K562 (cell line): ENCODE measurements around the gene KMO. TPM values are rescaled to one million over a fixed set of nuclear protein-coding genes. Genes with fewer than 3 reads are reported as not detected.

Experiments used
- BRD9 ChIP-seq: fragments of 450-650 bp; IDR thresholded peaks from 2 replicates; pipeline ENCODE4 v1.6.1; 2018; ENCODE audit warnings: low read depth; ENCODE audit not compliant: partially characterized antibody
- FOXK2 ChIP-seq, 2 experiments: fragments of 450-650 bp; IDR thresholded peaks in 1 of 2; conservative IDR thresholded peaks in 1 of 2; 2 replicates each; pipeline ENCODE4 v1.6.1; 2016; ENCODE audit warnings: low read depth in 2 of 2, mild to moderate bottlenecking in 1 of 2
- GABPA ChIP-seq: fragments of 200-800 bp; sonication (Bioruptor generic); conservative IDR thresholded peaks from 2 replicates; pipeline ENCODE4 v1.6.1; 2016; ENCODE audit warnings: low read depth, missing genetic modification characterization, missing compliant biosample characterization
- GATAD2A ChIP-seq: fragments of 450-650 bp; IDR thresholded peaks from 2 replicates; pipeline ENCODE4 v1.6.1; 2017
- HMGN3 ChIP-seq: IDR thresholded peaks from 2 replicates; pipeline ENCODE4 v1.6.1; 2011; ENCODE audit warnings: borderline replicate concordance, low read depth, mild to moderate bottlenecking, mixed read lengths, low read length; ENCODE audit not compliant: insufficient read length; ENCODE audit errors: extremely low read depth
- L3MBTL2 ChIP-seq: fragments of 450-650 bp; IDR thresholded peaks from 2 replicates; pipeline ENCODE4 v1.6.1; 2016; ENCODE audit warnings: mild to moderate bottlenecking, moderate library complexity
- PHB ChIP-seq: fragments of 250-450 bp; sonication (Bioruptor Pico); IDR thresholded peaks from 2 replicates; pipeline ENCODE4 v1.5.0; 2021
- POLR2G ChIP-seq: fragments of 200-400 bp; formaldehyde crosslinking; IDR thresholded peaks from 2 replicates; pipeline ENCODE4 v1.6.1; 2017; ENCODE audit warnings: low read depth, mild to moderate bottlenecking, antibody characterized with exemption, low read length, moderate library complexity
- SMARCA4 ChIP-seq: fragments of 450-650 bp; IDR thresholded peaks from 2 replicates; pipeline ENCODE4 v1.6.1; 2016
- SREBF2 ChIP-seq: sonication (generic); formaldehyde crosslinking; IDR thresholded peaks from 2 replicates; pipeline ENCODE4 v1.4.0; 2020; ENCODE audit warnings: mild to moderate bottlenecking, missing genetic modification reagents
- TAF1 ChIP-seq: IDR thresholded peaks from 2 replicates; pipeline ENCODE4 v1.6.1; 2011; ENCODE audit warnings: mild to moderate bottlenecking, low read length, moderate library complexity; ENCODE audit not compliant: insufficient read depth, control insufficient read depth, severe bottlenecking; ENCODE audit errors: extremely low read depth
- TARDBP ChIP-seq: fragments of 450-650 bp; IDR thresholded peaks from 2 replicates; pipeline ENCODE4 v1.6.1; 2016
- TBP ChIP-seq: optimal IDR thresholded peaks from 2 replicates; pipeline ENCODE3; 2011; ENCODE audit warnings: low read depth, low read length, improper control_type of control experiment
- YY1 ChIP-seq, 3 experiments: IDR thresholded peaks; 2 replicates each; pipeline ENCODE4 v1.6.1; 2011; ENCODE audit warnings: low read length in 2 of 3, mild to moderate bottlenecking in 2 of 3, moderate library complexity in 2 of 3, borderline replicate concordance in 1 of 3, control low read depth in 1 of 3, low read depth in 1 of 3; ENCODE audit not compliant: insufficient read depth in 3 of 3, insufficient replicate concordance in 2 of 3, control insufficient read depth in 1 of 3, insufficient read length in 1 of 3; ENCODE audit errors: extremely low read depth in 1 of 3
- ZNF24 ChIP-seq: fragments of 450-650 bp; IDR thresholded peaks from 2 replicates; pipeline ENCODE4 v1.6.1; 2016
- ZNF384 ChIP-seq: IDR thresholded peaks from 2 replicates; pipeline ENCODE4 v1.6.1; 2012; ENCODE audit warnings: low read depth, low read length, improper control_type of control experiment
- ZNF696 ChIP-seq: fragments of 250-450 bp; sonication (Bioruptor Pico); conservative IDR thresholded peaks from 2 replicates; pipeline ENCODE4 v1.4.0; 2020; ENCODE audit warnings: mild to moderate bottlenecking, moderate library complexity
- ZNF717 ChIP-seq: fragments of 250-450 bp; sonication (Bioruptor Pico); IDR thresholded peaks from 2 replicates; pipeline ENCODE4 v1.5.0; 2021
- polyA plus RNA-seq, 8 experiments: library from polyadenylated mRNA; depleted of rRNA in 4 of 8; stranded (reverse) in 5 of 8; unstranded in 3 of 8; fragments of >200 nt; fragmentation: Nextera tagmentation in 2 of 8; fragmentation: Illumina TruSeq in 1 of 8; extraction: Ambion mirVana in 2 of 8; extraction: Trizol in 1 of 8; gene quantifications; 2 replicates each; pipeline versions ENCODE4 v1.2.1 to v1.2.3, GENCODE V29; 2011 to 2014; ENCODE audit warnings: inconsistent platforms in 1 of 8, missing spikeins in 1 of 8
- total RNA-seq, 7 experiments: library from RNA; depleted of rRNA in 6 of 7; stranded (reverse); fragments of >200 nt in 6 of 7; fragmentation: Illumina TruSeq in 2 of 7; extraction: Trizol in 2 of 7; gene quantifications; 2 replicates each; pipeline versions ENCODE4 v1.2.1 to v1.2.3, GENCODE V29; 2011 to 2021; ENCODE audit warnings: low replicate concordance in 1 of 7
- TF ChIP-seq, protein P1 (sequence below): sonication (generic); formaldehyde crosslinking; IDR thresholded peaks from 2 replicates; pipeline ENCODE4 v1.8.1; 2023; ENCODE audit warnings: mild to moderate bottlenecking, missing genetic modification reagents
- TF ChIP-seq, protein P2 (sequence below): sonication (generic); formaldehyde crosslinking; IDR thresholded peaks from 2 replicates; pipeline ENCODE4 v1.8.0; 2022; ENCODE audit warnings: missing genetic modification reagents, mild to moderate bottlenecking, borderline replicate concordance
- TF ChIP-seq, protein P3 (sequence below): conservative IDR thresholded peaks from 2 replicates; pipeline ENCODE4 v1.6.1; 2011; ENCODE audit warnings: low read depth, mild to moderate bottlenecking, low read length; ENCODE audit not compliant: control insufficient read depth
- TF ChIP-seq, protein P4 (sequence below): sonication (generic); formaldehyde crosslinking; IDR thresholded peaks from 2 replicates; pipeline ENCODE4 v1.8.1; 2022; ENCODE audit warnings: missing genetic modification reagents

KMO gene
- total and polyA plus RNA-seq, 9 of the 15 experiments (the other 6 are each of a cell fraction or from before 2014, with no cell fraction given): 0.01 to 0.11 (median 0.01) TPM; not detected in 6

DNA sequence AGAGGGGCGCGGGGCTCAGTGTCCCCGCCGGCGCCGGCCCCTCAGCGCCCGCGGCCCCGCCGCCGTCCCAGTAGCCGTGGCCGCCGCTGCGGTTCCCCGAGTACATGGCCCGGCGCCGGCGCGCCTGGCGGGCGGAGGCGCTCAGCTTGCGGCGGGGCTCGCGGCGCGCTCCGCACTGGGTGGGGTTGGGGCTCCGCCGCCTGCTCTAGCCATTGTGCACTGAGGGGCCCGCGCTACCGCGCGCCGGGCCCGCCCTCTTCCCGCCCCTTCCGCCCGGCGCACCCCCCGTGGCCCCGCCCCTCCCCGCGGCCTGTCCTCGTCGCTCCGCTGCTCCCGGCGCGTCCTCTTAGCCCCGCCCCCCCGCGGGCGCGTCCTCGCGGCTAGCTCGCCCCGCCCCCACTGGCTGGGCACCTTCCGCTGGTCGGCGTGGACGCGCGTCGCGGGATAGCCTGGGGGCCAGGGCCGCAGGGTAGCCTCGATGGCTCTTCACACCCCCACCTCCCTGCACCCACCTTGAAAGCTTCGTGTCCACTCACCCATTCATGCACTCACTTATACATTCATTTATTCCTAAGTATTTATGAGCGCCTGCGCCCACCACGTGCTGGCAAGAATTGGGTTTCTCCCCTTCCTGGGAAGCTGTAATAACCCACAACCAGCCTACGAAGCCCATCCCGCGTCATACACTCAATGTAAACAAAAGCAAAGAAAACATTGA, 108.1 kb downstream of the KMO start, which contains the start of the genes CHML and OPN3 (continued):
- TF ChIP-seq GATAD2A (0 out of 2 replicates have a peak, but pooled peaks have one; percentile 62), TARDBP (no peak), ZNF384 (no peak), TAF1 (peak; percentile 92), ZNF696 (CRISPR knock-in tag) (no peak), SMARCA4 (no peak), TBP (peak; percentile 94), ZNF717 (CRISPR knock-in tag) (no peak), POLR2G (peak; percentile 95), L3MBTL2 (peak; percentile 94), GABPA (tag) (peak; percentile 89), BRD9 (peak; percentile 35), SREBF2 (CRISPR knock-in tag) (no peak), YY1 (IDR thresholded peaks at IDR 0.05; ENCODE audit: borderline replicate concordance in 1 of 3, control insufficient read depth in 1 of 3, extremely low read depth in 1 of 3, insufficient read depth in 3 of 3, insufficient read length in 1 of 3, insufficient replicate concordance in 2 of 3, low read depth in 1 of 3, low read length in 2 of 3) (peak; percentile 7 to 88 (median 85)), ZNF24 (peak; percentile 67; the same call in 1 of the 2 replicates), FOXK2 (conservative IDR thresholded peaks at IDR 0.05 in 1 of 2, IDR thresholded peaks at IDR 0.05 in 1 of 2; ENCODE audit: low read depth in 2 of 2) (no peak), HMGN3 (peak; percentile 87), PHB (no peak)
- TF ChIP-seq, protein P1, sequence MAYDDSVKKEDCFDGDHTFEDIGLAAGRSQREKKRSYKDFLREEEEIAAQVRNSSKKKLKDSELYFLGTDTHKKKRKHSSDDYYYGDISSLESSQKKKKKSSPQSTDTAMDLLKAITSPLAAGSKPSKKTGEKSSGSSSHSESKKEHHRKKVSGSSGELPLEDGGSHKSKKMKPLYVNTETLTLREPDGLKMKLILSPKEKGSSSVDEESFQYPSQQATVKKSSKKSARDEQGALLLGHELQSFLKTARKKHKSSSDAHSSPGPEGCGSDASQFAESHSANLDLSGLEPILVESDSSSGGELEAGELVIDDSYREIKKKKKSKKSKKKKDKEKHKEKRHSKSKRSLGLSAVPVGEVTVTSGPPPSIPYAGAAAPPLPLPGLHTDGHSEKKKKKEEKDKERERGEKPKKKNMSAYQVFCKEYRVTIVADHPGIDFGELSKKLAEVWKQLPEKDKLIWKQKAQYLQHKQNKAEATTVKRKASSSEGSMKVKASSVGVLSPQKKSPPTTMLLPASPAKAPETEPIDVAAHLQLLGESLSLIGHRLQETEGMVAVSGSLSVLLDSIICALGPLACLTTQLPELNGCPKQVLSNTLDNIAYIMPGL (CRISPR knock-in tag): no peak; the same call in 1 of the 2 replicates
- TF ChIP-seq, protein P2, sequence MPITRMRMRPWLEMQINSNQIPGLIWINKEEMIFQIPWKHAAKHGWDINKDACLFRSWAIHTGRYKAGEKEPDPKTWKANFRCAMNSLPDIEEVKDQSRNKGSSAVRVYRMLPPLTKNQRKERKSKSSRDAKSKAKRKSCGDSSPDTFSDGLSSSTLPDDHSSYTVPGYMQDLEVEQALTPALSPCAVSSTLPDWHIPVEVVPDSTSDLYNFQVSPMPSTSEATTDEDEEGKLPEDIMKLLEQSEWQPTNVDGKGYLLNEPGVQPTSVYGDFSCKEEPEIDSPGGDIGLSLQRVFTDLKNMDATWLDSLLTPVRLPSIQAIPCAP: no peak
- TF ChIP-seq, protein P3, sequence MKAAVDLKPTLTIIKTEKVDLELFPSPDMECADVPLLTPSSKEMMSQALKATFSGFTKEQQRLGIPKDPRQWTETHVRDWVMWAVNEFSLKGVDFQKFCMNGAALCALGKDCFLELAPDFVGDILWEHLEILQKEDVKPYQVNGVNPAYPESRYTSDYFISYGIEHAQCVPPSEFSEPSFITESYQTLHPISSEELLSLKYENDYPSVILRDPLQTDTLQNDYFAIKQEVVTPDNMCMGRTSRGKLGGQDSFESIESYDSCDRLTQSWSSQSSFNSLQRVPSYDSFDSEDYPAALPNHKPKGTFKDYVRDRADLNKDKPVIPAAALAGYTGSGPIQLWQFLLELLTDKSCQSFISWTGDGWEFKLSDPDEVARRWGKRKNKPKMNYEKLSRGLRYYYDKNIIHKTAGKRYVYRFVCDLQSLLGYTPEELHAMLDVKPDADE: 0 out of 2 replicates have a peak, but pooled peaks have one; percentile 71
- TF ChIP-seq, protein P4, sequence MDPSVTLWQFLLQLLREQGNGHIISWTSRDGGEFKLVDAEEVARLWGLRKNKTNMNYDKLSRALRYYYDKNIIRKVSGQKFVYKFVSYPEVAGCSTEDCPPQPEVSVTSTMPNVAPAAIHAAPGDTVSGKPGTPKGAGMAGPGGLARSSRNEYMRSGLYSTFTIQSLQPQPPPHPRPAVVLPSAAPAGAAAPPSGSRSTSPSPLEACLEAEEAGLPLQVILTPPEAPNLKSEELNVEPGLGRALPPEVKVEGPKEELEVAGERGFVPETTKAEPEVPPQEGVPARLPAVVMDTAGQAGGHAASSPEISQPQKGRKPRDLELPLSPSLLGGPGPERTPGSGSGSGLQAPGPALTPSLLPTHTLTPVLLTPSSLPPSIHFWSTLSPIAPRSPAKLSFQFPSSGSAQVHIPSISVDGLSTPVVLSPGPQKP (CRISPR knock-in tag): no peak
